ENCODE measurements around the gene ZNF207.
"Not testable (repeated sequence)": the region's sequence is repeated elsewhere in the genome, so short reads cannot be mapped to it uniquely, and the experiment has no call there.

Gene ZNF207

GRCh38 chr17:32356378-32356743, 6.4 kb downstream of the ZNF207 start:
- H3K4me3 ChIP-seq (ENCODE audit: low read length): peak overlapping the region; percentile 44
- H3K4me1 ChIP-seq (ENCODE audit: control insufficient read depth, insufficient read depth, low read length): peaks cover 47% of the 10 kb centered on the region
- H3K9me3 ChIP-seq (ENCODE audit: control insufficient read depth, low read length): no peaks in the 10 kb centered on the region
- no peak for DNase-seq (ENCODE audit: low read depth)
- H3K36me3 ChIP-seq (ENCODE audit: control insufficient read depth, insufficient read depth, low read length, severe bottlenecking): peaks cover 69% of the 10 kb centered on the region
- H3K27me3 ChIP-seq (replicated peaks; ENCODE audit: control insufficient read depth, insufficient read depth, low read length): no peaks in the 10 kb centered on the region
- peak overlapping the region; percentile 9 for H3K9ac ChIP-seq (ENCODE audit: low read length)

- no peak overlapping the region for H3K4me3 ChIP-seq (ENCODE audit: low read length)
- H3K4me1 ChIP-seq (ENCODE audit: control insufficient read depth, insufficient read depth, low read length): peaks cover 49% of the 10 kb centered on the region
- peaks cover 73% of the 10 kb centered on the region for H3K36me3 ChIP-seq (ENCODE audit: control insufficient read depth, insufficient read depth, low read length, severe bottlenecking)
- no peaks in the 10 kb centered on the region for H3K9me3 ChIP-seq (ENCODE audit: control insufficient read depth, low read length)
- peak; percentile 79 for DNase-seq (ENCODE audit: low read depth)
- H3K9ac ChIP-seq (ENCODE audit: low read length): peak overlapping the region; percentile 9
- H3K27me3 ChIP-seq (replicated peaks; ENCODE audit: control insufficient read depth, insufficient read depth, low read length): no peaks in the 10 kb centered on the region
Observed at GRCh38 chr17:32356750-32357149, 6.8 kb downstream of the ZNF207 start.

GRCh38 chr17:32357615-32358014, 7.7 kb downstream of the ZNF207 start:
- H3K4me3 ChIP-seq (ENCODE audit: low read length): no peak overlapping the region
- H3K9ac ChIP-seq (ENCODE audit: low read length): no peak overlapping the region
- peaks cover 43% of the 10 kb centered on the region for H3K4me1 ChIP-seq (ENCODE audit: control insufficient read depth, insufficient read depth, low read length)
- DNase-seq (ENCODE audit: low read depth): no peak
- H3K36me3 ChIP-seq (ENCODE audit: control insufficient read depth, insufficient read depth, low read length, severe bottlenecking): peaks cover 77% of the 10 kb centered on the region
- no peaks in the 10 kb centered on the region for H3K9me3 ChIP-seq (ENCODE audit: control insufficient read depth, low read length)
- H3K27me3 ChIP-seq (replicated peaks; ENCODE audit: control insufficient read depth, insufficient read depth, low read length): no peaks in the 10 kb centered on the region

GRCh38 chr17:32361270-32361669, 11.3 kb downstream of the ZNF207 start:
- no peak for DNase-seq (ENCODE audit: low read depth)
- no peak overlapping the region for H3K9ac ChIP-seq (ENCODE audit: low read length)
- peaks cover 11% of the 10 kb centered on the region for H3K4me1 ChIP-seq (ENCODE audit: control insufficient read depth, insufficient read depth, low read length)
- no peaks in the 10 kb centered on the region for H3K9me3 ChIP-seq (ENCODE audit: control insufficient read depth, low read length)
- peaks cover 88% of the 10 kb centered on the region for H3K36me3 ChIP-seq (ENCODE audit: control insufficient read depth, insufficient read depth, low read length, severe bottlenecking)
- no peak overlapping the region for H3K4me3 ChIP-seq (ENCODE audit: low read length)
- H3K27me3 ChIP-seq (replicated peaks; ENCODE audit: control insufficient read depth, insufficient read depth, low read length): no peaks in the 10 kb centered on the region

DNA sequence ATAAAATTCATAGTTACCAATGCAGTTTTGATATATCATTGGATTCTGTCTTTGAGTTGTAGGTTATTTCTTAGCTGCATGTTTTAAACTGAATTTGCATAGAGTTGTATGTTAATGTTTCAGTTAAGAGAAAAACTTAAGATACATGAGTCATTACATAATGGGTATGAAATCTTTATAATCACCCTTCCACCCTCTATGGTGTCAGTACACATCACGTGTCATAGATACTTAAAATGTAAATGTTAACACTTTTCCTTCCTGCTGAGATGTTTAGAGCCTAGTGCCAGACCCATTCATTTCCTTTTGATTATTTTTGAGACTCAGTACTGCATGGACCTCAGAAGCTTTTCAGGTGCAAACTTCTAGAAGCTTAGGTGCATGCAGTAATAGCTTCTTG, 20.5 kb downstream of the ZNF207 start:
- Histone ChIP-seq H3K4me1 (ENCODE audit: control insufficient read depth, insufficient read depth, low read length) (peaks cover 5% of the 10 kb centered on the region), H3K9me3 (ENCODE audit: control insufficient read depth, low read length) (no peaks in the 10 kb centered on the region), H3K36me3 (ENCODE audit: control insufficient read depth, insufficient read depth, low read length, severe bottlenecking) (peaks cover 99% of the 10 kb centered on the region), H3K27me3 (replicated peaks; ENCODE audit: control insufficient read depth, insufficient read depth, low read length) (no peaks in the 10 kb centered on the region), H3K4me3 (ENCODE audit: low read length) (no peak overlapping the region), H3K9ac (ENCODE audit: low read length) (no peak overlapping the region)
- no peak for DNase-seq (ENCODE audit: low read depth)

- no peak for DNase-seq (ENCODE audit: low read depth)
- Histone ChIP-seq H3K4me3 (ENCODE audit: low read length) (no peak overlapping the region), H3K27me3 (replicated peaks; ENCODE audit: control insufficient read depth, insufficient read depth, low read length) (no peaks in the 10 kb centered on the region), H3K9me3 (ENCODE audit: control insufficient read depth, low read length) (no peaks in the 10 kb centered on the region), H3K4me1 (ENCODE audit: control insufficient read depth, insufficient read depth, low read length) (peaks cover 4% of the 10 kb centered on the region), H3K36me3 (ENCODE audit: control insufficient read depth, insufficient read depth, low read length, severe bottlenecking) (peaks cover 86% of the 10 kb centered on the region), H3K9ac (ENCODE audit: low read length) (no peak overlapping the region)
Observed at GRCh38 chr17:32382526-32383223, 32.7 kb downstream of the ZNF207 start.

GRCh38 chr17:32383926-32384434, 34.0 kb downstream of the ZNF207 start:
- Histone ChIP-seq H3K4me1 (ENCODE audit: control insufficient read depth, insufficient read depth, low read length) (peaks cover 10% of the 10 kb centered on the region), H3K9ac (ENCODE audit: low read length) (no peak overlapping the region), H3K27me3 (replicated peaks; ENCODE audit: control insufficient read depth, insufficient read depth, low read length) (no peaks in the 10 kb centered on the region), H3K4me3 (ENCODE audit: low read length) (no peak overlapping the region), H3K36me3 (ENCODE audit: control insufficient read depth, insufficient read depth, low read length, severe bottlenecking) (peaks cover 79% of the 10 kb centered on the region), H3K9me3 (ENCODE audit: control insufficient read depth, low read length) (no peaks in the 10 kb centered on the region)
- DNase-seq (ENCODE audit: low read depth): no peak

DNA sequence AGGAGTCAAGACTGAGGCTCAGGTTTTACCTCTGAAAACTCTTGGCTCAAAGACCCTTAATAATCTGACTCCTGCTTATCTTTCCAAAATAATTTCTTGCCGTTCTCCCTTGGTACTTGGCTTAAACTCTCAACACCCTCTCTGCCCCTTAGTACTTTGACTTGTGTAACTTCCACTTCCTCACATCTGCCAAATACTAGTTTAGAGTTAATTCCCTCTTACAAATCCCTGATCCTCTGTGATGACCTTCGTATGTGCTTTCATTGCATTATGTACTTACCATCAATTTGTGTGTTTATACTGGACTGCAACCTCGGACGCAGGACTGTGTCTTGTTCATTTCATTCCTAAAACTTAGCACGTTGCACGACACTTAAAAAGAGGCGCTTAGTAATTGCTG, 35.2 kb downstream of the ZNF207 start:
- DNase-seq (ENCODE audit: low read depth): no peak
- no peak overlapping the region for H3K4me3 ChIP-seq (ENCODE audit: low read length)

GRCh38 chr17:32385971-32386370, 36.0 kb downstream of the ZNF207 start:
- Histone ChIP-seq H3K9ac (ENCODE audit: low read length) (no peak overlapping the region), H3K9me3 (ENCODE audit: control insufficient read depth, low read length) (no peaks in the 10 kb centered on the region), H3K4me1 (ENCODE audit: control insufficient read depth, insufficient read depth, low read length) (peaks cover 13% of the 10 kb centered on the region), H3K27me3 (replicated peaks; ENCODE audit: control insufficient read depth, insufficient read depth, low read length) (no peaks in the 10 kb centered on the region), H3K36me3 (ENCODE audit: control insufficient read depth, insufficient read depth, low read length, severe bottlenecking) (peaks cover 64% of the 10 kb centered on the region), H3K4me3 (ENCODE audit: low read length) (no peak overlapping the region)
- DNase-seq (ENCODE audit: low read depth): no peak

More for the DNA sequence above, 35.2 kb downstream of the ZNF207 start:
- Histone ChIP-seq H3K9ac (ENCODE audit: low read length) (no peak overlapping the region), H3K36me3 (ENCODE audit: control insufficient read depth, insufficient read depth, low read length, severe bottlenecking) (peaks cover 73% of the 10 kb centered on the region), H3K4me1 (ENCODE audit: control insufficient read depth, insufficient read depth, low read length) (peaks cover 13% of the 10 kb centered on the region), H3K9me3 (ENCODE audit: control insufficient read depth, low read length) (no peaks in the 10 kb centered on the region), H3K27me3 (replicated peaks; ENCODE audit: control insufficient read depth, insufficient read depth, low read length) (no peaks in the 10 kb centered on the region)

DNA sequence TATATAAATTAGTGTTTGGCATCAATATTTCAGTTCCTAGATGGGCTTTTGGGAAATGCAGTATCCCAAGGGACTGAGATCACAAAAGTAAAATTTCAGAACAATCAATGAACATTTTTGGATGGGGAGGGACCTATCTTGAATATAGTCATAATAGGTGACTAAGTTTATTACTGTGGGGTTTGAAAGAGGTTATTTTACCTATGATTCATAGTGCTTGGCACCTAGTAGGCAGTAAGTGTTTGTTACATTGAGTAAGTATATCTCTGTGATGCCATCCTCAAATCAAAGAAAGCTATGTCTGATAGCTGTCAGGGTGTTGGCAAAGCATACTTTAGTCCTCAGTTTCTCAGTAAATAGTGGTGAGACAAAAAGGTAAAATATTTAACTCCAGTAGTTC, 36.9 kb downstream of the ZNF207 start:
- Histone ChIP-seq H3K9me3 (ENCODE audit: control insufficient read depth, low read length) (no peaks in the 10 kb centered on the region), H3K4me3 (ENCODE audit: low read length) (no peak overlapping the region), H3K27me3 (replicated peaks; ENCODE audit: control insufficient read depth, insufficient read depth, low read length) (no peaks in the 10 kb centered on the region), H3K9ac (ENCODE audit: low read length) (no peak overlapping the region), H3K36me3 (ENCODE audit: control insufficient read depth, insufficient read depth, low read length, severe bottlenecking) (peaks cover 58% of the 10 kb centered on the region), H3K4me1 (ENCODE audit: control insufficient read depth, insufficient read depth, low read length) (peaks cover 13% of the 10 kb centered on the region)
- no peak for DNase-seq (ENCODE audit: low read depth)

DNA sequence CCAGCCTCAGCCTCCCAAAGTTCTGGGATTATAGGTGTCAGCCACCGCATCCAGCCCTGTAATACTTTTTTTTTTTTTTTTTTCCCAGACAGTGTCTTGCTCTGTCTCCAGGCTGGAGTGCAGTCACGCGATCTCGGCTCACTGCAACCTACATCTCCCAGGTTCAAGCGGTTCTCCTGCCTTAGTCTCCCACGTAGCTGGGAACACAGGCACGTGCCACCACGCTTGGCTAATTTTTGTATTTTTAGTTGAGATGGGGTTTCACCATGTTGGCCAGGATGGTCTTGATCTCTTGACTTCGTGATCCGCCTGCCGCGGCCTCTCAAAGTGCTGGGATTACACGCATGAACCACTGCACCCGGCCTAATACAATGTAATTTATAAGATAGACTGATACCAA, 38.2 kb downstream of the ZNF207 start:
- Histone ChIP-seq H3K36me3 (ENCODE audit: control insufficient read depth, insufficient read depth, low read length, severe bottlenecking) (peaks cover 45% of the 10 kb centered on the region), H3K4me1 (ENCODE audit: control insufficient read depth, insufficient read depth, low read length) (peaks cover 13% of the 10 kb centered on the region)
- H3K4me3 ChIP-seq (ENCODE audit: low read length); H3K9ac ChIP-seq (ENCODE audit: low read length); DNase-seq (ENCODE audit: low read depth); H3K9me3 ChIP-seq (ENCODE audit: control insufficient read depth, low read length); H3K27me3 ChIP-seq (replicated peaks; ENCODE audit: control insufficient read depth, insufficient read depth, low read length): not testable (repeated sequence)
